HG02852 (cell line): Measurements from ENCODE around the gene AARS2.
A peak's percentile ranks its signal among the peaks of the same experiment; 100 is the strongest.

Source experiments
- ATAC-seq: cut with Tn5 transposase; IDR thresholded peaks from one replicate; pipeline ENCODE4 v1.9.1; 2021; ENCODE audit warnings: mild to moderate bottlenecking, moderate library complexity; ENCODE audit not compliant: unreplicated experiment

AARS2 gene

GRCh38 chr6:44264154-44265006 lies 48.8 kb downstream of the AARS2 start:
- peak; percentile 20 for ATAC-seq

DNA sequence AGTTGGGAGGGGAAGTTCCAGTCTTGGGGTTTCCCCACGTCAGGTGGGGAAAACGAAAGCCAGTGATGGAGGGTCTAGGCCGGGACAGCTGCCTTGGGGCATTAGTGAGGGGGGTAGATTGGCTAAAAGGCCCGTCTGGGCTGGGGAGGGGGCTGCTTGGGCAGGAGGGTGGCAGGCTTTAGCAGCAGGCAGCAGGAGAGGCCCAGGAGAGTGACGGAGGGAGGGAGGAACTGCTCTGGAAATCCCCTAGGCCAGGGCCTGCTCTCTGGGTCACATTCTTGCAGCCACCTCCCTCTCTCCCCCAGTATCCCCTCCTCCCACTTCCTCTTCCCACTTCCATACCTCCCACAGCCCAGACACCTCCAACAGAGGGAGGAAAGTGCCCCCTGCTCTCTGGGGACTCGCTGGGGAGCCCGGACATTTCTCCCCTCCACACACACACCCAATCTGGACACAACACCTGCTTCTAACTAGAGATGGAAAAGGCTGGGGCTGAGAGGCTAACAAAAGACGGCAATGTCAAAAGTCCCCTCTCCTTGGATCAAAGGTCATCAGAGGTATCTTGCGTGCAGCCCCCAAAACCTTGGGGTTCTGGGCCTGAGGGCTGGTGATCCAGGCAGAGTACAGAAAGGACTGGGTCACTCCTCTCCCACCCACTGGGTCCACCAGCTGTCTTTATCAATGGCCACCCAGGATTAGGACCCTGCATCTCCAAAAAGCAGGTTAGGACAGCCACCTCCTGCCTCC lies 49.6 kb downstream of the AARS2 start:
- no peak for ATAC-seq

GRCh38 chr6:44262467-44263353 lies 50.4 kb downstream of the AARS2 start:
- no peak for ATAC-seq

- no peak for ATAC-seq
Observed at GRCh38 chr6:44261581-44261980, 51.6 kb downstream of the AARS2 start.

GRCh38 chr6:44260451-44261297 lies 52.5 kb downstream of the AARS2 start:
- ATAC-seq: no peak

DNA sequence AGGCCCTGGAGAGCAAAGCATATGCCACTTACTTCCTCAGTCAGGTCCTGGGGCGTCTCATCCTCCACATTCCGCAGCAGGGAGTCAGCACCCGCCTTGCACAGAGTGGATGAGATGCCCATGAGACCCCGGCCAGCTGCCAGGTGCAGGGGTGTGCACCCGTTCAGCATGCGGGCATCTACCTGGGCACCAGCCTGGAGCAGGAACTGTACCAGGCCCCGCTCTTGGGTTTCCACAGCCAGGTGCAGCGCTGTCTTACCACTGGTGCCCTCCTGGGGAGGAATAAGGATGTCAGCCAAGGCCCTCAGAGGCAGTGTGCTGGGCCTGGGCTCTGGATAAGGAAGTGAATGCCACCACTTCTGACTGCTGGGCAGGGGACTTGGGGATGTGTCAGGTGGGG lies 53.1 kb downstream of the AARS2 start:
- ATAC-seq: no peak

GRCh38 chr6:44258921-44259320 lies 54.2 kb downstream of the AARS2 start:
- no peak for ATAC-seq

- ATAC-seq: no peak
Observed at GRCh38 chr6:44258325-44258863, 54.8 kb downstream of the AARS2 start.

GRCh38 chr6:44257753-44258324 lies 55.3 kb downstream of the AARS2 start:
- peak; percentile 26 for ATAC-seq

DNA sequence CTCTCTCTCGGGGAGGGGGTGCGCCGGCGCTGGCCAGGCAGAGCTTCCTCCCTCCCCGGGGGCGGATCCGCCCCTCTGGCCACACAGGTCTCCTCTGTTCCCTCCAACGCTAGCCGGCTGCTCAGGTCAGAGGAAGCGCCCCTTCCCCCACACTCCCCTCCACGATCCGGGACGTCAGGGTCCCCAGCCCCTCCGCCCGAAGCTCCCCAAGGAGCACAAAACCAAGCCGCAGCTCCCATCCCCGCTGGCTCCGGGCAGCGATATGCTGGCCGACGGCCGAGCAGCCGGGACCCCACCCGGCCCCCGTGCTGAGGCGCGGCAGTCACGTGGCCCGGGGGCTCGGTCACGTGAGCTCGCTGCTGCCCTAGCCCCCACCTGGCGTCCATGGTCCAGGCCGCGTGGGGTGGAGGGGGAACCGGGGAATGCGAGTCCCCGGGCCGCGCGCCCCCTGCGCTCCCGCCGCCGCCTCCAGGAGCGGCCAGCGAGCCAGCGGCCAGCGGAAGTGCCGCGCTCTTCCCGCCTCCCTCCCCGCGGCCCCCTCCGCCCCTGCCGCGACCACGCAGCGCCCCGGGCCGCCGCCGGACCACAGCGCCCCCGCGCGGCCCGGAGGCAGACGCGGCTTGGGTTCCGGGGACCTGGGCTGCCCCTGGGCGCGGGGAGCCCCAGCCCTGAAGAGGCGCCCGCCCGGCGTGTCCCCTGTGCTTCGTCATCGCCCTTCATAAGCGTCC lies 56.0 kb downstream of the AARS2 start, which contains the start of gene SLC35B2:
Gene SLC35B2, minus strand, starts transcription at position 504 of the 728 bp plus-strand sequence. Its CDS starts 118 bp downstream, at position 386.
- ATAC-seq: peak; percentile 54

DNA sequence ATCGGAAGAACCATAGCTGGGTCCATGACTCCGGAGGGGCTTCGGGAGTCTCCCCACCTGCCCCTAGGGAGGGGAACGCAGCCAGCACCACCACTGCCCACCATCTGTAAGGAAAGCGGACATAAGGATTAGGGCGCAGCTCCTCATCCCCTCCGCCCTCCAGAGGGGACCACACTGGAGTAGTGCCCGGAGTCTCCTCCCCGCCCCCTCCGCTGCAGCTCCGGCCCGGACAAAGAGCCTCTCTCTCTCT lies 56.4 kb downstream of the AARS2 start:
- no peak for ATAC-seq

- no peak for ATAC-seq
Observed at GRCh38 chr6:44255871-44256774, 57.0 kb downstream of the AARS2 start.

DNA sequence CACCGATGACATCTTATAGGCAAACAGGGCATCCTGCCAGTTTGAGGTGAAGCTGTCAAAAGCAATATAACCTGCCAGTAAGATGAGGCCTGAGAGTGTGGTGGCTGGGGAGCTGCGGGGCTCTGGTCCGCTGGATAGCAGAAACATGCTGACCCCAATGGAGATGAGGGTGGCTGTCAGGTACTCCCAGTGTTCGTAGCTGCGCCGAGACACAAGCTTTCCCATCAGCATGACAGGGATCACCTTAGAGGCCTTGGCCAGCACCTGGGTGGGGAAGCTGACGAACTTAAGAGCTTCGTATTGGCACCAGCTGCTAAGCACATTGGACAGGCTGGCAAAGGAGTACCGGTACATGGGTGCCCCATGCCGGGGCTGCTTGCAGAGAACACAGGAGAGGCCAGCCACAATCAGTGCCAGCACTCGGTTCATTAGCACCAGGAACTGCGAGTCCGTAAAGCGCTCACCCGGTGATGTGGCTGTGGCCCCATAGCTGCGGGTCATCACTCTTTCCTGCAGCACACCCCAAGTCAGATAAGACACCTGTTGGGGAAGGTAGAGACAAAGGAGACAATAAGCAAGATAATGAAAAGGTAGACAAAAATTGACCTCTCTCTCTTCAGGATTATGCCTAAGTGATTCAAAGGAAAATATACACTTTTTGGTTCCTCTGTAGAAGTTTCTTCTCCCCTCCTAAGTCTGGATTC lies 57.9 kb downstream of the AARS2 start:
- no peak for ATAC-seq

DNA sequence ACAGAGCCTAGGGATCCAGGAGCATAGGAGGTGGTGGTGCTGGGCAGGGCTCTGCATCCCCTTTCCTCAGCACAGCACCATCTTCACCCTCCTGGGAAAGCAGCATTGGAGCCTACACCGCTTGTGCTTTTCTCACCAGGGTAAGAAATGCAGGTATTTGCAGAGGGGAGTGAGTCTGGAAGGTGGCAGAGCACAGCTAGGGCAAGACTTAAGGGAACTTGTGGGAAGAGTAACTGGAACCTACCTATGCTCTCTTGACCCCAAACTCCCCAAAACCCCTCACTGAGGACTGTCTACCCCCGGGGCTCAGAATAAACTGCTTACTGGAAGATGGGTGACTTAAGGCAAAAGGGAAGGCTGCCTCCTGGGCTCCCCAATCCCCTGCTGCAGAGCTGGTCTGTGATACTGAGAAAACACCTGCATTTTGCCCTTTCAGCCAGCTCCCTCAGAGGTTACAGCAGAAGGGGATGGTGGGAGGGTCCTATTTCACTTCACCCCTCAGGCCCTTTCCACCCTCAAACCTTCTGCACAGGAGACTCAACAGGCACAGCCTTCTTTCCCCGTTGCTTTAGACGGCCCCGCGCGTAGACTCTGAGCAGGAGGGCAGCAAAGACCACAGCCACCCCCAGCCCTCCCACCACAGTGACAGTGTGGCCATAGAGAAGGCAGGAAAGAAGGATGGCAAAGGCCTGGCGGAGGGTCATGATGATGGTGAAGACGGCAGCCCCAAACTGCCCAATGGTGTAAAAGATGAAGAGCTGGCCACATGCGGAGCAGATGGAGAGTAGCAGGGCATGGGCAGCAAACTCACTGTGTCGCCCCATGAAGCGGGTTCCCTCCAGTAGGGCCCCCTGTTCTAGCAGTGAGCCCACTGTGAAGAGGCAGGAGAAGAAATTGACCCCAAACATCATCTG lies 58.7 kb downstream of the AARS2 start:
- ATAC-seq: no peak

- no peak for ATAC-seq
Observed at GRCh38 chr6:44253307-44254101, 59.6 kb downstream of the AARS2 start.
